HL-60 (cell line): ENCODE results near the gene AP3S1.

ENCODE experiments used
- CTCF ChIP-seq: IDR thresholded peaks from one replicate; pipeline ENCODE4 v1.5.1; 2011; ENCODE audit warnings: low read length, control low read depth, inconsistent platforms; ENCODE audit not compliant: insufficient read depth
- POLR2AphosphoS5 ChIP-seq: IDR thresholded peaks from 2 replicates; pipeline ENCODE4 v1.6.1; 2012; ENCODE audit warnings: low read depth

GRCh38 chr5:115843444-115844130 is 1.9 kb downstream of the AP3S1 start:
- TF ChIP-seq CTCF (no peak), POLR2AphosphoS5 (no peak)
